Stimulated activated CD4-positive, alpha-beta T cell treated with anti-CD3 and anti-CD28 coated beads, Interleukin-1b, Interleukin-23, amount 100 ng/mL, for 1 hour (primary cell): Measurements from ENCODE around the gene CCDC91.

ENCODE experiments used
- DNase-seq, 2 donors: peaks; one replicate each; pipeline ENCODE4 v3.0.0-alpha.2; 2020; ENCODE audit warnings: low read depth in 2 of 2

The CCDC91 gene

DNA sequence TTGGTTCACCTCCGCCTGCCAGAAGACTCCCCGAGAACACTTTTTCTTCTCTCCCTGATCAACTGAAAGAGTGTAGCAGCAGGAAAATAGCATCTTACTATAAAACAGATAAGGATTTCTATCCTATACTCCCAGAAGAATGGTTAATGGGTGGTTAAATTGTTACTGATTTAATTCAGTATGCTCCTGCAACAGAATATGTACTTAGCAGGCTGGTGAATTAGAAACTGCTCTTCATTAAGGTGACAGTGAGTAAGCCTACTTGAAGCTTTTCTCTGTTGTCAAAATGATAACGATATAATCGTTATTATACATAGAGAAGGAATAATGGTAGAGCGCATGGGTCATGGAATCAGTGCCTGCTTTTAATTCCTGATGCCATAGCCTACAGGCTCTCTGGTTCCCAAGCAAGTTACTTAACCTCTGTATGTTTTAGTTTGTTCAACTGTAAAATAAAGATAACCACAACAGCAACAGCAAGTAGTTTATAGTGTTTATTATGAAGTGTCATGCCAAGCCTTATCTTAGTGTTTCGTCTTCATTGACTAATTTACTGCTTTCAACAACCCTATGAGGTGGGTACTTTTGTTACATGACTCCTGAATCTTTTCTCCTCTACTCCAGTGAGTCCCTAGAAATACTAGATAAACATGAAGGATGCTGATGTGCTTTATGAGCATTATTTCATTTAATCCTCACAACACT lies 392.6 kb downstream of the CCDC91 start:
- no peak for DNase-seq

DNA sequence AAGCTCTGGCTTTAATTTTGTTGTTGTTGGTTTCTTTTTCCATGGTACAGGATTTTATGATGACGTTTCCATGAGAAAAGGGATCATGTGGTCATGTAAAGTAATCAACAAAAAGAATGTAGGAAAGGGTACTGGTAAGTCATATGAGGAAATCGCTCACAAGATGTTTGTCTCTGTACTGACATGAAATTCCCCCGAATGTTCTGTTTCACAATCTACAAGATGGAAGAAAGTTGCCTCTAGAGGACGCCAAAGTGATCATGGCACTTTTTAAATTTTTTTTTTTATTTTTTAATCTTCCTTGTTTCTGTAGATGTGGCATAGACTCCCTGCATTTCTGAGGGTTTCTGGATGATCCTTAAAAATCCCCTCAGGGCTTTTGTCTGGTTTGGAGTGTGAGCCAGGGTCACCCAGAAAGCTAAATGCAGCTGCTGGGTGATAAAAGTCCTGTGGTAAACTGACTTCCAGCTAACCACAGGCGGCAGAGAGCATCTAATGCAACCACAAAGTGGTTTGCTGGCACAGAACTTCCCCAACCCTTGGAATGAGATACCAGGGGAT lies 393.5 kb downstream of the CCDC91 start:
- no peak for DNase-seq

DNA sequence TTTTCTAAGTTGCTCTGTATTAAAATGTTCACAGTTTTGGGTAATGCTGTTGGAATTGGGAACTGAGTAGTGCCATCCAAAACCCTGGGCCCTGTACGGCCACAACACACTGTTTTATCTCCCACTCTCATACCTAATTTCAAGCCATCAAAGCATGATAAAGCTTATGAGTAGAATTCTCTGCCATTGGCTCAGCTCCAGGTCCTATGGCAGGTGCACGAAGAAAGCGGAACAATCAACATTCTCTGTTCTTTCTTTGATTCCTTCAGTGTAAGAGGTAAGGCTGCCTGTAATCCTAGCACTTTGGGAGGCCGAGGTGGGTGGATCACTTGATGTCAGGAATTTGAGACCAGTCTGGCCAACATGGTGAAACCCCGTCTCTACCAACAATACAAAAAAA lies 394.9 kb downstream of the CCDC91 start:
- DNase-seq, result no peak

DNA sequence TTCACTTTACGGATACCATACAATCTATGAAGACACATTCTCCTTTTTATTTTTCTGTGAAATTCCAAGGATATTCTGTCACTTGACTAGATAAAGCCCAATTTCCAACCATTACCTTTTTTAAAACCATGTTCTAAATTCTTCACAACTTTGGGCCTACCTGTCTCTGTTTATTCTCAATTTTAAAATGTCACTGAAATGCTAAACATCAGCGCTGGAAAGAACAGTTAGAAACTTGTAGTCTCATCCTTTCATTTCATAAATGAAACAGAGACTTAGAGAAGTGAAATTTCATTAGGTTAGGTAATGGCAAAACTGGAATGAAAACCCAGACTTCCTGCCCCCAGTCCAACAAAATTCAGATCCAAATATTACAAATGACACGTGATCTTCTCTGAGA lies 396.2 kb downstream of the CCDC91 start:
- DNase-seq, result no peak

DNA sequence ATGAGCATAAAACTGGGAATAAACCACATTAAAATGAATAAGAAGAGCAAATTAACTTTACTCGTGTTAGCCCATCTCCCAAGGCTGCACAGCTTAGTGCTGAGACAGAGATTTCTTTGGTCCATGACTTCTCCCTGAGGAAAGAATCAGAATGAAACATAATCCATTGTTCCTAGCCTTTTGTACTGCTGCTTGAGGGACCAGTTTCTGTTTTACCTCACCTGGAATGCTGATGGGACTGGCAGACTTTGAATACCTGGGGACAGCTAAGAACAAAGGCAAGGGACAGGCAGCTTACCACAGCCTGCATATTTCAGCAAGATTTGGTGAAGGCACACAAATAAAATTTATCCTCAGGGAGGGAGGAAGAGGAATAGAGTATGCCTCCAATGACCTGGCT lies 401.6 kb downstream of the CCDC91 start:
- no peak for DNase-seq
